IPS-NIHi7 (cell line): ENCODE data around the gene KLRC4.
"Not testable (repeated sequence)": the region's sequence is repeated elsewhere in the genome, so short reads cannot be mapped to it uniquely, and the experiment has no call there.

Experiments used
- DNase-seq: peaks from one replicate; pipeline ENCODE4 v3.0.0; 2012; ENCODE audit warnings: mixed read lengths; ENCODE audit errors: extremely low spot score

The KLRC4 gene, protein sequence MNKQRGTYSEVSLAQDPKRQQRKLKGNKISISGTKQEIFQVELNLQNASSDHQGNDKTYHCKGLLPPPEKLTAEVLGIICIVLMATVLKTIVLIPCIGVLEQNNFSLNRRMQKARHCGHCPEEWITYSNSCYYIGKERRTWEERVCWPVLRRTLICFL

DNA sequence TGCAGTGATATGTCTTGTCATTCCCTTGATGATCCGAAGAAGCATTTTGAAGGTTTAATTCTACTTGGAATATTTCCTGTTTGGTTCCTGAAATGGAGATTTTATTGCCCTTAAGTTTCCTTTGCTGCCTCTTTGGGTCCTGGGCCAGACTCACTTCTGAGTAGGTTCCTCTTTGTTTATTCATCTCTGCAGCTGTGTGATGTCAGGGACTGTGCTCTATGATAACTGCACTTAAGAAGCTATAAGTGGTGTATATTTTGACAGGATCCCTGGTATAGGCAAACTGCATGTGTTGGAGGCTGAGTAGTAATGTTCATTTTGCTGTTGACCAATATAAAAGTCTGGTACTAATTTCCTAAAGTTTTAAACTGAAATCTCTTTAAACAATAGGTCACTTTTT lies at the start of gene KLRC4:
TSS of gene KLRC4 (minus strand) at position 366 of the 400 bp plus-strand sequence. CDS start at position 184, 182 bp downstream.
- DNase-seq, result no peak

DNA sequence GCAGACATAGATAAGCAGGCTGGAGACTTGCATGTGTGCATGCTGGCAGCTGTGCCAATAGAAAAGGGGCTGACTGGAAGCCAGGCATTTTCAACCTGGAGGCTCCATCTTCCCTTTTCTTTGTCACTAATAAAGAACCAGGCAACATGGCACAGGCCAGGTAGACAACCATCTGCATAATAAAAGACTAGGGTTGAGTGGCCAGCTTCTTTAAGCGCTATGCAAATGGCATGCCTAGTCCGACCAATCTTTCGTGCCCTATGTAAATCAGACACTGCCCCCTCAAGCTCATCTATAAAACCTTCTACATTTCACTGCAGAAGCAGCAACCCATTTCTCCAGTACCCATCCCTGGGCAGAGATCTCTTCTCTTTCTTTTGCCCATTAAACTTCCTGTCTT lies 48.2 kb upstream of the KLRC4 start:
- DNase-seq, result no peak

DNA sequence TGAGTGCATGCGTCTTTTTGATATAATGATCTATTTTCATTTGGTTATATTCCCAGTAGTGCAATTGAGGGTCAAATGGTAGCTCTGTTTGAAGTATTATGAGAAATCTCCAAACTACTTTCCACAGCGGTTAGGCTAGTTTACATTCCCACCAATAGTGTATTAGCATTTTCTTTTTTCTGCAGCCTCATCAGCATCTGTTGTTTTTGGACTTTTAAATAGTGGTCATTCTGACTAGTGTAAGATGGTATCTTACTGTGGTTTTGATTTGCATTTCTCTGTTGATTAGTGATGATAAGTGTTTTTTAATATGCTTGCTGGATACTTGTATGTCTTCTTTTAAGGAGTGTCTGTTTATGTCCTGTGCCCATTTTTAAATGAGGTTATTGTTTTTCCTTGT lies 47.3 kb upstream of the KLRC4 start:
- no peak for DNase-seq

DNA sequence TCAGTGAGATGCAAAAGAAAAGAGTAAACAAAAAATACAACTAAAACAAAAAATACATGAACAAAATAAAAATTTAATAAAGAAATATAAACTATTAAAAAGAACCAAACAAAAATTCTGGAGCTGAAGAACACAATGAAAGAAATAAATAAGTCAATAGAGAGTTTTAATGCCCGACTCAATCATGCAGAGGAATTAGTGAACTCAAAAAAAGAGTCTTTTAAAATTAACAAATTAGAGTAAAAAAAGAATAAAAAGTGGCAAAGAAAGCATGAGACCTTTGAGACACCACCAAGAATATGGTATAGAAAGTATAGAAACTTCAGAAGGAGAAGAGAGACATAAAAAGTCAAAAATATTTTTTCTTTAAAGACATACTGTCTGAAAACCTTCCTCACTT lies 46.2 kb upstream of the KLRC4 start:
- no peak for DNase-seq

DNA sequence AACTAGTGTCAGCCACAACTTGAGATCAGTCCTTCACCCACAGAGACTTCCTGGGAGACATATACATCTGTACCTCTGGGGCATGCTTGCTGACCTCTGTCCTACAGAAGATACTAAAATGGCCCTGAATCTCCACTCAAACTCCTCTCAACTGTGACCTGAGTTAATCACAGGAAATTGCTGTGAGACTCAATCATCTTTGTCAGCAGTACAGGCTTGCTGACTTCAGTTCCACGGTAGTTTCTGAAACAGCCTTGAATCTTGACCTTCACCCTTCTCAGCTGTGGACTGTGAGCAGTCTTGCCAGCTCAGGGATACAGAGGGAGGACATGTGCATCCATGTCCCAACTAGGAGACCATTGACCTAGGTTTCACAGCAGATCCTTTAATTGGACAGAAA lies 45.0 kb upstream of the KLRC4 start:
- DNase-seq, result no peak

DNA sequence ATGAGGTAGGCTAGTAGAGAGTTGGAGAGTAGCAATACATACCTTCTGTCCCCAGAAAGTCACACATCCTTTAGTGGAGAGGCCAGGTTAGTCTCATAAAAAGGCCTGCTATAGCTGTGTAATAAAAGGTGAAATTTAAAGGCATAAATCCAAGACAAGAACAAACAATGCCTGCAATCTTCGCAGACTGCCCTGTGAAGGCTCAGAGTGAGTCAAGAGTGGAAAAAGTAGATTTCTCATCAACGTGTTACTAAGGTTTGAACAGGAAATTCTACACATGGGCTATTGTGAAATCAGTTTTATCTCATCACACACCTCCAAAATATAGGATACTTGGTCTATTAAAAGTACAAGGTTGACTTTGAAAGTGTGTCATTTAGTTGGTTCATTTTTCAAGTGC lies 43.6 kb upstream of the KLRC4 start, which contains the start of gene KLRC1:
TSS of gene KLRC1 (minus strand) at position 222 of the 400 bp plus-strand sequence. CDS start 2,221 bp downstream, outside the sequence.
- DNase-seq, result no peak

DNA sequence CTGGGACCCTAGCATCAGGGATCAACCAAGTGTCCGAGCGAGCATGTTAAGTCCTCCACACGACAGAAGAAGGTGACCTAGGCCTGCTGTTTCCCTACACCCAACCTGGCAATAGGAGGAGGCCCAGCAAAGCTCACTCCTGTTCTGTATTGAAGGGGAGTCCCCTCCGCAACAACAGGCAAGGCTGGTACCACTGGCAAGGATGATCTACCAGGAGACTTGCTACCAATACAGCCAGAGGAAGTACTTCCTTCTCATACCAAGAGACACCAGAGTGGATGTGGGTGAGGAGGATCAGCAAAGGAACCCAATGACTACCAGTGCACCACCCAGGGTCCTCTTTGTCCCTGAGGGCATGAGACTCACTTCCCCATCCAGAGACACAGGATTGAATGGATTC lies 38.7 kb upstream of the KLRC4 start:
- no peak for DNase-seq

DNA sequence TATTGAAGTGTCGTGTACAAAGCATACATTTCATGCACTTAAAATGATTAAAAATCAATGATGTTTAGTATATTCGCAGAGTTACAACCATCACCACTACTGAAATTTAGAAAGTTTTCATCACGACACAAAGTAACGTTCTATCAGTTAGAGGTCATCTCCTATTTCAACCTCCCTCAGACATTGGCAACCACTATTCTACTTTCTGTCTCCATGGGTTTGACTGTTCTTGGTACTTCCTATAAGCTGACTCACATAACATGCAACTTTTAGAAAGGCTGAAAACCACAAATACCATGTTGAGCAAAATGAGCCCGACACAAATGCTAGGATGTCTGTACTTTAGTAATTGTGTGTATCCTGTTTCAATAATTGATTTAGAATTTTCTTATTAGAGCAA lies 36.5 kb upstream of the KLRC4 start:
- DNase-seq, result not testable (repeated sequence)

DNA sequence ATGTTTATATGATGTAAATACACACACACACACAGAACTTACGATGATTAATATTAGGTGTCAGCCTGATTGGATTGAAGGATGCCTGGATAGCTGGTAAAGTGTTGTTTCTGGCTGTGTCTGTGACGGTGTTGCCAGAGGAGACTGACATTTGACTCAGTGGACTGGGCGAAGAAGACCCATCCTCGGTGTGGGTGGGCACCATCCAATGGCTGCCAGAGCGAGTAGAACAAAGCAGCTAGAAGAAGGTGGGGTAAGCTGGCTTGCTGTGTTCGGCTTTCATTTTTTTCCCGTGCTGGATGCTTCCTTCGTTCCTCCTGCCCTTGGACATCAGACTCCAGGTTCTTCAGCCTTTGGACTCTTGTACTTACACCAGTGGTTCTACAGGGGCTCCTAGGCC lies 31.6 kb upstream of the KLRC4 start:
- not testable (repeated sequence) for DNase-seq

DNA sequence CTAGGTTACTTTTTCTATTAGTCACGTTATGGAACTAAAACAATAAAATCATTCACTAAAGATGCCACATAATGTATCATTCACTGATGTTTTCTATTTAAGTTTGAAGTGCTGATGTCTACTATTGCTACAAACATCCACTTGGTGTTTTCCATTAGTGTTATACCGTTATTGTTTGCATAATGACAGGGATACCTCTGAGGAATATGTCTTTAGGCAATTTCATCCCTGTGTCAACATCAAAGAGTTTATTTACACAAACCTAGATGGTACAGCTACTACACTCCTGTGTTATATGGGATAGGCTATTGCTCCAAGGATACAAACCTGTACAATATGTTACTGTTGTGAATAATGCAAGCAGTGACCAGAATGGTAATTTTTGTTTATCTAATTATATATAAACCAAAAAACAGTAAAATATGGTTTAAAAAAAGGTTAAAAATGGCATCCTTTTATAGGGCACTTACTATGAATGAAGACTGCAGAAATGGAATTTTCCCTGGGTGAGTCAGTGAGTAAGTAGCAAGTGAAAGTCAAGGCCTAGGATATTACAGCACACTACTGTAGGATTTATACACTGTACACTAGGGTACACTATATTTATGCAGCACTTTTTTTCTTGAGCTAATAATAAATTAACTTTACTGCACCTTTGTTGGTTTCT lies 30.2 kb upstream of the KLRC4 start:
- DNase-seq, result not testable (repeated sequence)

DNA sequence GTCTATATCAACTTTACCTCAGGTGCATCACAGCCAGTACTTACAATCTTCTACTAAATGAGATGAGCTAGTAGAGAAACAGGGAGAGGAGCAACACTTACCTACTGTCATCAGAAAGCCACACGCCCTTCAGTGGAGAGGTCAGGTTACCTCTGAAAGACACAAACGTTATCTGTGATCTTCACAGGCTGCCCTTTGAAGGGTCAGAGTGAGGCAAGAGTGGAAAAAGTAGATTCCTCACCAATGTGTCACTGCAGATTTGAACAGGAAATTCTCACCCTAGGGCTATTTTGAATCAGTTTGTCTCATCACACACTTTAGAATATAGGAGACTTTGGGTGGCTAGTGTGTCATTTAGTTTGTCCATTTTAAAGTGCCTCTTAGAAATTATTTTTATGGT lies 28.0 kb upstream of the KLRC4 start:
- DNase-seq, result not testable (repeated sequence)

DNA sequence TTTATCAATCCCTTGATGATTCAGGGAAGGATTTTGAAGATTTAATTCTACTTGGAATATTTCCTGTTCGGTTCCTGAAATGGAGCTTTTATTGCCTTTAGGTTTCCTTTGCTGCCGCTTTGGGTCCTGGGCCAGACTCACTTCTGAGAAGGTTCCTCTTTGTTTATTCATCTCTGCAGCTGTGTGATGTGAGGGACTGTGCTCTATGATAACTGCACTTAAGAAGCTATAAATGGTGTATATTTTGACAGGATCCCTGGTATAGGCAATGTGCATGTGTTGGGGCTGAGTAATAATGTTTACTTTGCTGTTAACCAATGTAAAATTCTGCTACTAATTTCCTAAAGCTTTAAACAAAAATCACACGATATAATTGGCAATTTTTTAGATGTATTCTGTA lies 26.3 kb upstream of the KLRC4 start, which contains the start of gene KLRC2:
TSS of gene KLRC2 (minus strand) at position 195 of the 400 bp plus-strand sequence. CDS start at position 171, 24 bp downstream.
- not testable (repeated sequence) for DNase-seq

DNA sequence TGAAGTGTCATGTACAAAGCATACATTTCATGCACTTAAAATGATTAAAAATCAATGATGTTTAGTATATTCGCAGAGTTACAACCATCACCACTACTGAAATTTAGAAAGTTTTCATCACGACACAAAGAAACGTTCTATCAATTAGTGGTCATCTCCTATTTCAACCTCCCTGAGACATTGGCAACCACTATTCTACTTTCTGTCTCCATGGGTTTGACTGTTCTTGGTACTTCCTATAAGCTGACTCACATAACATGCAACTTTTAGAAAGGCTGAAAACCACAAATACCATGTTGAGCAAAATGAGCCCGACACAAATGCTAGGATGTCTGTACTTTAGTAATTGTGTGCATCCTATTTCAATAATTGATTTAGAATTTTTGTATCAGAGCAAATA lies 21.1 kb upstream of the KLRC4 start:
- not testable (repeated sequence) for DNase-seq

DNA sequence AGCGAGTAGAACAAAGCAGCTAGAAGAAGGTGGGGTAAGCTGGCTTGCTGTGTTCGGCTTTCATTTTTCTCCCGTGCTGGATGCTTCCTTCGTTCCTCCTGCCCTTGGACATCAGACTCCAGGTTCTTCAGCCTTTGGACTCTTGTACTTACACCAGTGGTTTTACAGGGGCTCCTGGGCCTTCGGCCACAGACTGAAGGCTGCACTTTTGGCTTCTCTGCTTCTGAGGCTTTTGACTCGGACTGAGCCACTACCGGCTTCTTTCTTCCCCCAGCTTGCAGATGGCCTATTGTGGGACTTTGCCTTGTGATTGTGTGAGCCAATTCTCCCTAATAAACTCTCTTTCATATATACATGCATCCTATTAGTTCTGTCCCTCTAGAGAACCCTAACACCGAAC lies 16.4 kb upstream of the KLRC4 start:
- DNase-seq, result not testable (repeated sequence)

DNA sequence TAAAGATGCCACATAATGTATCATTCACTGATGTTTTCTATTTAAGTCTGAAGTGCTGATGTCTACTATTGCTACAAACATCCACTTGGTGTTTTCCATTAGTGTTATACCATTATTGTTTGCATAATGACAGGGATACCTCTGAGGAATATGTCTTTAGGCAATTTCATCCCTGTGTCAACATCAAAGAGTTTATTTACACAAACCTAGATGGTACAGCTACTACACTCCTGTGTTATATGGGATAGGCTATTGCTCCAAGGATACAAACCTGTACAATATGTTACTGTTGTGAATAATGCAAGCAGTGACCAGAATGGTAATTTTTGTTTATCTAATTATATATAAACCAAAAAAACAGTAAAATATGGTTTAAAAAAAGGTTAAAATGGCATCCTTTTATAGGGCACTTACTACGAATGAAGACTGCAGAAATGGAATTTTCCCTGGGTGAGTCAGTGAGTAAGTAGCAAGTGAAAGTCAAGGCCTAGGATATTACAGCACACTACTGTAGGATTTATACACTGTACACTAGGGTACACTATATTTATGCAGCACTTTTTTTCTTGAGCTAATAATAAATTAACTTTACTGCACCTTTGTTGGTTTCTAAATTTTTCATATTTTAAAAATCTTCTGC lies 14.8 kb upstream of the KLRC4 start:
- not testable (repeated sequence) for DNase-seq

DNA sequence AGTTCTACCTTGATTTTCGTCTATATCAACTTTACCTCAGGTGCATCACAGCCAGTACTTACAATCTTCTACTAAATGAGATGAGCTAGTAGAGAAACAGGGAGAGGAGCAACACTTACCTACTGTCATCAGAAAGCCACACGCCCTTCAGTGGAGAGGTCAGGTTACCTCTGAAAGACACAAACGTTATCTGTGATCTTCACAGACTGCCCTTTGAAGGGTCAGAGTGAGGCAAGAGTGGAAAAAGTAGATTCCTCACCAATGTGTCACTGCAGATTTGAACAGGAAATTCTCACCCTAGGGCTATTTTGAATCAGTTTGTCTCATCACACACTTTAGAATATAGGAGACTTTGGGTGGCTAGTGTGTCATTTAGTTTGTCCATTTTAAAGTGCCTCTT lies 12.6 kb upstream of the KLRC4 start:
- not testable (repeated sequence) for DNase-seq

DNA sequence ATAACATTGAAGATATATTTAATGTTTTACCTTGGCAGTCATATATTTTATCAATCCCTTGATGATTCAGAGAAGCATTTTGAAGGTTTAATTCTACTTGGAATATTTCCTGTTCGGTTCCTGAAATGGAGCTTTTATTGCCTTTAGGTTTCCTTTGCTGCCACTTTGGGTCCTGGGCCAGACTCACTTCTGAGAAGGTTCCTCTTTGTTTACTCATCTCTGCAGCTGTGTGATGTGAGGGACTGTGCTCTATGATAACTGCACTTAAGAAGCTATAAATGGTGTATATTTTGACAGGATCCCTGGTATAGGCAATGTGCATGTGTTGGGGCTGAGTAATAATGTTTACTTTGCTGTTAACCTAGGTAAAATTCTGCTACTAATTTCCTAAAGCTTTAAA lies 10.8 kb upstream of the KLRC4 start, which contains the start of gene KLRC3:
TSS of gene KLRC3 (minus strand) at position 262 of the 400 bp plus-strand sequence. CDS start at position 217, 45 bp downstream.
- not testable (repeated sequence) for DNase-seq

DNA sequence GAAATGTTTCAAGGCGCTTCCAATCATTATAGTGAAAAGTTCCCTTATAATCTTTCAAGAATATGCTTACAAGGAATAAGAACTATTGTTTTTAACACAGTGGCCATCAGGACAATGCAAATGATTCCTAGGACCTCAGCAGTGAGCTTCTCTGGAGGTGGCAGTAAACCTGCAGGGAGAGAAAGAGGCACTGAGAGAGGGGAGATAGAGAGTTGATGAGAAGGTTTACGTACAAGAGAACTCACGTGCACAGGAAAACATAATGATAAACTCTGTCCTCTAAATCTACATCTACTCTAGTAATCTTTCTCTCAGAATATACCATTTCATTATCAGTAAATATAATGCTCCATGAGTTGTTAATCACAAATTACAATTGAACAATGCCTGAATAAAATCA lies 715 bp downstream of the KLRC4 start:
- DNase-seq, result no peak

DNA sequence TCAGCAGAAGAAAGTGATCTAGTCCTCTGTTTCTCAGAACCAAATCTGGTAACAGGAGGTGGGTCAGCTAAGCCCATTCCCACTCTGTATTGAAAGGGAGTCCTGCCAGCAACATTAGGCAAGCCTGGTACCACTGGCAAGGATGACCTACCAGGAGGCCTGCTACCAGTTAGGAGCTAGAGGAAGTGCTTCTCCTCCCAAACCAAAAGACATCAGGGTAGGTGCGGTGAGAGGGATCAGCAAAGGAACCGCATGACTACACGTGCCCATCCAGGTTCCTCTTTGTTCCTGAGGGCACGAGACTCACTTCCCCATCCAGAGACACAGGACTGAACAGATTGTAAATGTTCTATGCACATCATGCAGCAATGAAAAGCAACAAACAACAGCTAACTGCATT lies 2.8 kb downstream of the KLRC4 start:
- DNase-seq, result no peak

DNA sequence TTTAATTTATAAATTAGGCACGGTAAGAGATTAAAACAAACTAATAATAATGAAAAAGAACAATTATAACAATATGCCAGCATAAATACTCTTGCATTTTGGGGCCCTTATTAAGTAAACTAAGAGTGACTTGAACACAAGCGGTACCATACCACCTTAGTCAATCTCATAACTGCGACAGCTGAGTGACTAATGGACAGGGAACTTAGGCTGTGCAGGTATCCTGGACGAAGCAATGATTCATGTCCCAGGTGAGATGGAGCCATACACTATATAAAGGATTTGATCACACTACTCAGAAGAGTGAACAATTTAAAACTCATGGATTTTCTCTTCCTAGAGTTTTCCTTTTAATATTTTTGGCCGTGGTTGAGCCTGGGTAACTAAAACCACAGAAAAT lies 4.3 kb downstream of the KLRC4 start:
- no peak for DNase-seq

DNA sequence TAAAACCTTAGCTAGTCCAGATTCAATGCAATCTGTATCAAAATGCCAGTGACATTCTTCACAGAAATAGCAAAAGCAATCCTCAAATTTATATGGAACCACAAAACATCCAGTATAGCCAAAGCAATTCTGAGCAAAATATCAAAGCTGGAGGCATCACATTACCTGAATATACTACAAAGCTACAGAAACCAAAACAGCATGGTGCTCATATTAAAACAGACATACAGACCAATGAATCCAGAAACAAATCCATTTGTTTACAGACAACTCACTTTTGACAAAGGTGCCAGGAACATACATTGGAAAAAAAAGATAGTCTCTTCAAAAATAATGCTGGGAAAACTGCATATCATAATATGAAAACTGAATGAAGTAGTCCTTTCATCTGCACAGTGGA lies 4.8 kb downstream of the KLRC4 start:
- DNase-seq, result no peak

DNA sequence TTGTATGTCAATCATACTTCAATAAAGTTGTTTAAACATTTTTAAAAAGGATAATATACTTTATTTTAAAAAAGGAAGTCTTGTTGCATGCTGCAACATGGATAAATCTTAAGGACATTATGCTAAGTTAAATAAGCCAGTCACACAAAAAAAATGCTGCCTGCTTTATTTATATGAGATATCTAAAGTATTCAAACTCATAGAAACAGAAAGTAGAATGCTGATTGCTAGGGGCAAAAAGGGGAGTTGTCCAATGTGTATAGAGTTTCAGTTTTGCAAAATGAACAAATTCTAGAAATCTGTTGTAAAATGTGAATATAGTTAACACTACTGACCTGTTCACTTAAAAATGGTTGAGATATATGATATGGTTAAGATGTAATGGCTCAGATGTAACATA lies 8.7 kb downstream of the KLRC4 start:
- DNase-seq, result no peak

DNA sequence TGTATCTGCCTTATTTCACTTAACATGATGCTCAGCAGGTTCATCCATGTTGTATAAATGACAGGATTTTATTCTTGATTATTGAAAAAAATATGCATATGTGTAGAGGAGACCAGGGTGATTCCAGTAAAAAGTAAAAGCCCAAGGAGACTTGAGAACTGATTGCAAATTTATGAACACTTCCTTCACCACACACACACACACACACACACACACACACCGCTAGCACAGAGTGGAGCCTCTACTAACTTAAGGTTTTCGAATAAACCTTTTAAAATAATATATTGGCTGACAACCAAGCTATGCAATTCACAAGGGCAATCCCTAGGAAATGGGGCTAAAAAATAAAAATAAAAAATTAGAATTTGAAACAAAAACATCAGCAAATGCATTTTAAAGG lies 11.4 kb downstream of the KLRC4 start:
- DNase-seq, result no peak
